H9 (cell line): ENCODE measurements around the gene DHX38. TPM values are rescaled to one million over a fixed set of nuclear protein-coding genes. Genes with fewer than 3 reads are reported as not detected.

Experiments used
- DNase-seq: peaks from one replicate; pipeline ENCODE4 v3.0.0-alpha.2; 2017
- H2AFZ ChIP-seq: one replicate; pipeline ENCODE4 v1.6.1; 2013; ENCODE audit warnings: mild to moderate bottlenecking, low read length, control low read depth, moderate library complexity
- H2AK5ac ChIP-seq: 2 replicates; pipeline ENCODE4 v1.6.1; 2013; ENCODE audit warnings: low read length, control low read depth, mixed read lengths; ENCODE audit not compliant: insufficient read length
- H2BK120ac ChIP-seq: one replicate; pipeline ENCODE4 v1.6.1; 2013; ENCODE audit warnings: low read depth, mild to moderate bottlenecking, low read length, control low read depth, inconsistent platforms; ENCODE audit not compliant: poor library complexity, severe bottlenecking
- H2BK12ac ChIP-seq: 2 replicates; pipeline ENCODE4 v1.6.1; 2013; ENCODE audit warnings: low read length, control low read depth, mixed read lengths, low read depth; ENCODE audit not compliant: insufficient read length
- H2BK15ac ChIP-seq: 2 replicates; pipeline ENCODE4 v1.6.1; 2013; ENCODE audit warnings: low read depth, low read length, control low read depth
- H2BK20ac ChIP-seq: one replicate; pipeline ENCODE4 v1.6.1; 2013; ENCODE audit warnings: low read depth, mild to moderate bottlenecking, low read length, control low read depth, inconsistent platforms; ENCODE audit not compliant: poor library complexity, severe bottlenecking
- H2BK5ac ChIP-seq: 2 replicates; pipeline ENCODE4 v1.6.1; 2013; ENCODE audit warnings: low read length, control low read depth, mixed read lengths; ENCODE audit not compliant: insufficient read length
- H3K14ac ChIP-seq: 2 replicates; pipeline ENCODE4 v1.6.1; 2013; ENCODE audit warnings: low read length, control low read depth; ENCODE audit not compliant: insufficient read depth
- H3K18ac ChIP-seq: 2 replicates; pipeline ENCODE4 v1.6.1; 2013; ENCODE audit warnings: low read depth, mild to moderate bottlenecking, mixed read lengths, low read length, control low read depth; ENCODE audit not compliant: insufficient read length
- H3K23ac ChIP-seq: 2 replicates; pipeline ENCODE4 v1.6.1; 2013; ENCODE audit warnings: low read length, control low read depth, mixed read lengths, low read depth; ENCODE audit not compliant: insufficient read length
- H3K23me2 ChIP-seq: 2 replicates; pipeline ENCODE4 v1.6.1; 2013; ENCODE audit warnings: low read depth, mild to moderate bottlenecking, mixed read lengths, low read length, control low read depth; ENCODE audit not compliant: insufficient read length, poor library complexity, severe bottlenecking
- H3K27ac ChIP-seq: 2 replicates; pipeline ENCODE4 v1.5.1; 2013; ENCODE audit warnings: low read length, control low read depth, mixed read lengths, low read depth; ENCODE audit not compliant: insufficient read length
- H3K27me3 ChIP-seq: 2 replicates; pipeline ENCODE4 v1.6.1; 2013; ENCODE audit warnings: low read length, control low read depth, inconsistent platforms; ENCODE audit not compliant: insufficient read depth
- H3K4ac ChIP-seq: 2 replicates; pipeline ENCODE4 v1.6.1; 2013; ENCODE audit warnings: low read depth, mild to moderate bottlenecking, control low read depth, inconsistent platforms, low read length, moderate library complexity
- H3K4me1 ChIP-seq: 2 replicates; pipeline ENCODE4 v1.6.1; 2013; ENCODE audit warnings: low read length, control low read depth, inconsistent platforms; ENCODE audit not compliant: insufficient read depth
- H3K4me2 ChIP-seq: 2 replicates; pipeline ENCODE4 v1.6.1; 2013; ENCODE audit warnings: low read length, control low read depth, mixed read lengths; ENCODE audit not compliant: insufficient read length, insufficient read depth
- H3K56ac ChIP-seq: 2 replicates; pipeline ENCODE4 v1.6.1; 2013; ENCODE audit warnings: low read depth, mild to moderate bottlenecking, mixed read lengths, low read length, control low read depth; ENCODE audit not compliant: insufficient read length
- H3K79me1 ChIP-seq: 2 replicates; pipeline ENCODE4 v1.6.1; 2013; ENCODE audit warnings: low read depth, mild to moderate bottlenecking, moderate library complexity, low read length, control low read depth, inconsistent platforms; ENCODE audit not compliant: insufficient read depth, poor library complexity, severe bottlenecking
- H3K79me2 ChIP-seq: 2 replicates; pipeline ENCODE4 v1.6.1; 2013; ENCODE audit warnings: low read length, control low read depth, inconsistent platforms; ENCODE audit not compliant: insufficient read depth
- H3K9ac ChIP-seq: 2 replicates; pipeline ENCODE4 v1.6.1; 2013; ENCODE audit warnings: low read length, control low read depth, mixed read lengths; ENCODE audit not compliant: insufficient read length; ENCODE audit errors: extremely low read depth
- H3K9me3 ChIP-seq: one replicate; pipeline ENCODE4 v1.6.1; 2013; ENCODE audit warnings: low read depth, low read length, inconsistent platforms; ENCODE audit not compliant: control insufficient read depth
- H3T11ph ChIP-seq: one replicate; pipeline ENCODE4 v1.6.1; 2013; ENCODE audit warnings: mild to moderate bottlenecking, low read length, control low read depth, inconsistent platforms
- H4K20me1 ChIP-seq: one replicate; pipeline ENCODE4 v1.6.1; 2013; ENCODE audit not compliant: control insufficient read depth, insufficient read length, insufficient read depth
- H4K5ac ChIP-seq: 2 replicates; pipeline ENCODE4 v1.6.1; 2013; ENCODE audit warnings: low read depth, mild to moderate bottlenecking, mixed read lengths, low read length, control low read depth; ENCODE audit not compliant: insufficient read length
- H4K8ac ChIP-seq: replicated peaks from 2 replicates; pipeline ENCODE4 v1.6.1; 2013; ENCODE audit warnings: low read length, control low read depth, mixed read lengths, low read depth; ENCODE audit not compliant: insufficient read length
- H4K91ac ChIP-seq: 2 replicates; pipeline ENCODE4 v1.6.1; 2013; ENCODE audit warnings: low read depth, mild to moderate bottlenecking, moderate library complexity, mixed read lengths, low read length, control low read depth; ENCODE audit not compliant: insufficient read length
- H3K27ac Mint-ChIP-seq, 3 experiments: 2 replicates in 2 of 3; 3 replicates in 1 of 3; pipeline ENCODE4 v1.8.0; 2020 to 2021; ENCODE audit warnings: mixed read lengths in 3 of 3, mild to moderate bottlenecking in 1 of 3, moderate library complexity in 1 of 3
- H3K27me3 Mint-ChIP-seq: 2 replicates; pipeline ENCODE4 v1.8.0; 2021; ENCODE audit warnings: low read depth, mild to moderate bottlenecking, moderate library complexity, mixed read lengths
- H3K36me3 Mint-ChIP-seq, 3 experiments: 2 replicates in 2 of 3; 3 replicates in 1 of 3; pipeline ENCODE4 v1.8.0; 2020 to 2021; ENCODE audit warnings: low read depth in 3 of 3, mixed read lengths in 3 of 3; ENCODE audit not compliant: insufficient read depth in 1 of 3
- H3K4me1 Mint-ChIP-seq, 2 experiments: 2 replicates each; pipeline ENCODE4 v1.8.0; 2020; ENCODE audit warnings: mixed read lengths in 2 of 2
- H3K4me3 Mint-ChIP-seq, 2 experiments: 2 replicates in 1 of 2; 3 replicates in 1 of 2; pipeline ENCODE4 v1.8.0; 2020 to 2021; ENCODE audit warnings: mild to moderate bottlenecking in 2 of 2, mixed read lengths in 2 of 2, moderate library complexity in 1 of 2
- H3K9me3 Mint-ChIP-seq, 2 experiments: 2 replicates in 1 of 2; 3 replicates in 1 of 2; pipeline ENCODE4 v1.8.0; 2020; ENCODE audit warnings: mild to moderate bottlenecking in 2 of 2, mixed read lengths in 2 of 2, moderate library complexity in 1 of 2
- WGBS: extraction: QIAGEN DNeasy Blood & Tissue Kit; methylation state at CpG from one replicate; pipeline ENCODE4 v1.1.7; 2013; ENCODE audit warnings: missing lambda C conversion rate, low lambda C conversion rate, mixed read lengths; ENCODE audit not compliant: insufficient read length; ENCODE audit errors: extremely low coverage; 5-methylcytosine and 5-hydroxymethylcytosine counted together
- total RNA-seq: library from RNA; stranded (reverse); gene quantifications from 2 replicates; pipeline ENCODE4 v1.2.1, GENCODE V29; 2021
- TF ChIP-seq, protein P1 (sequence below): fragments of 200-600 bp; sonication (generic); conservative IDR thresholded peaks from 3 replicates; pipeline ENCODE4 v1.8.0; 2021; ENCODE audit warnings: antibody characterized with exemption, mild to moderate bottlenecking

DHX38 gene
- total RNA-seq, 1 experiment from 2014 or later: 60.5 TPM

GRCh38 chr16:72129976-72130656 is 36.5 kb downstream of the DHX38 start:
- Mint-ChIP-seq H3K27ac (no peak overlapping the region; a peak in 1 of 7 replicates), H3K4me3 (no peak overlapping the region), H3K9me3 (no peaks in the 10 kb centered on the region), H3K4me1 (peaks cover 28% of the 10 kb centered on the region in 2 experiments), H3K27me3 (no peaks in the 10 kb centered on the region; the same call in 1 of the 2 replicates), H3K36me3 (no peaks in the 10 kb centered on the region)
- DNase-seq: no peak
- H4K91ac ChIP-seq: no peak overlapping the region
- no CpG with 5 or more reads among the region's 7 CpGs for WGBS
- no peaks in the 10 kb centered on the region for H3K27me3 ChIP-seq
- no peaks in the 10 kb centered on the region for H3K23me2 ChIP-seq
- H3K9me3 ChIP-seq: no peaks in the 10 kb centered on the region
- no peak overlapping the region for H2BK20ac ChIP-seq
- no peak overlapping the region for H3K9ac ChIP-seq
- no peak overlapping the region for H3K27ac ChIP-seq
- no peak overlapping the region for H4K8ac ChIP-seq
- H3T11ph ChIP-seq: no peak overlapping the region
- H3K56ac ChIP-seq: no peak overlapping the region
- no peaks in the 10 kb centered on the region for H3K79me1 ChIP-seq
- no peaks in the 10 kb centered on the region; the same call in 1 of the 2 replicates for H3K4me1 ChIP-seq
- H3K4ac ChIP-seq: no peak overlapping the region
- no peak overlapping the region for H4K5ac ChIP-seq
- no peak overlapping the region for H2AFZ ChIP-seq
- no peaks in the 10 kb centered on the region for H3K79me2 ChIP-seq
- no peak overlapping the region for H2BK5ac ChIP-seq
- no peak overlapping the region for H2BK12ac ChIP-seq
- no peak overlapping the region for H3K23ac ChIP-seq
- no peak overlapping the region for H3K14ac ChIP-seq
- TF ChIP-seq, protein P1, sequence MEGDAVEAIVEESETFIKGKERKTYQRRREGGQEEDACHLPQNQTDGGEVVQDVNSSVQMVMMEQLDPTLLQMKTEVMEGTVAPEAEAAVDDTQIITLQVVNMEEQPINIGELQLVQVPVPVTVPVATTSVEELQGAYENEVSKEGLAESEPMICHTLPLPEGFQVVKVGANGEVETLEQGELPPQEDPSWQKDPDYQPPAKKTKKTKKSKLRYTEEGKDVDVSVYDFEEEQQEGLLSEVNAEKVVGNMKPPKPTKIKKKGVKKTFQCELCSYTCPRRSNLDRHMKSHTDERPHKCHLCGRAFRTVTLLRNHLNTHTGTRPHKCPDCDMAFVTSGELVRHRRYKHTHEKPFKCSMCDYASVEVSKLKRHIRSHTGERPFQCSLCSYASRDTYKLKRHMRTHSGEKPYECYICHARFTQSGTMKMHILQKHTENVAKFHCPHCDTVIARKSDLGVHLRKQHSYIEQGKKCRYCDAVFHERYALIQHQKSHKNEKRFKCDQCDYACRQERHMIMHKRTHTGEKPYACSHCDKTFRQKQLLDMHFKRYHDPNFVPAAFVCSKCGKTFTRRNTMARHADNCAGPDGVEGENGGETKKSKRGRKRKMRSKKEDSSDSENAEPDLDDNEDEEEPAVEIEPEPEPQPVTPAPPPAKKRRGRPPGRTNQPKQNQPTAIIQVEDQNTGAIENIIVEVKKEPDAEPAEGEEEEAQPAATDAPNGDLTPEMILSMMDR: no peak
- H4K20me1 ChIP-seq: no peaks in the 10 kb centered on the region
- H2AK5ac ChIP-seq: no peak overlapping the region
- H2BK120ac ChIP-seq: no peak overlapping the region
- H3K18ac ChIP-seq: no peak overlapping the region
- H2BK15ac ChIP-seq: no peak overlapping the region
- no peak overlapping the region for H3K4me2 ChIP-seq
